ENCODE results near the gene RAMACL. TPM values are rescaled to one million over a fixed set of nuclear protein-coding genes. Genes with fewer than 3 reads are reported as not detected.
A peak's percentile ranks its signal among the peaks of the same experiment; 100 is the strongest.

Gene RAMACL
- total and polyA plus RNA-seq, 2 of the 4 experiments (the other 2 are of a cell fraction): 0.46 to 0.90 TPM

DNA sequence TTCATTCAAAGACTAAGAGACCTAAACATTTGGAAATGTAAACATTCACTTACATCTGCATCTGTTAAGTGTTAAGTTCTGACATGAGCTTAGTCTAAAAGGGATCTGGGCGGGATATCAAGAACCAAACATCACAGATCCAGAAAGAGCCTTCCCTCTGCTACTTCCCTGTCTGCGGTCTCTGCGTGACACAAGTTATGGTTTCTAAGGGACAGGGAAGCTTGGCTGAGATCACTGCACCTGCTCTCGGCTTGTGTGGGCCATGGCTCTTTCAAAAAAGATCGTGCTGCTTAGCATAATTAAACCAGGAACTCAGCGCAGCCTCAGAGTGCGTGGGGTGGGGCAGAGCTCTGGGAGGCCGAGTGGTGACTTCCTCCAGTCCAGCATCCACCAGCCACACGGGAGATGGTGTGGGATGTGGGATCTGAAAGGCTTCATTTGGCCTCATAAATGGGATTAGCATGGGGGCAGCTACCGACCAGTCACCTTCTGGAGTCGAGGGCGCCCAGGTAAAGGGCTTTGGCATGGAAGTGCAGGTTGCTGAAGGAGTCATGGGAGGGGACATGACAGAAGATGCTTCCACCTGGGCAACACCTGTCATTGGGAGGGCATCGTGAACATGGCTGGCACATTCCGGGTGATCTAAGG is 16.7 kb upstream of the RAMACL start:
- H3K9me1 ChIP-seq (ENCODE audit: insufficient read depth, low read length): peaks cover 27% of the 10 kb centered on the region
- ChIA-PET POLR2A (ENCODE audit: unreplicated experiment) (no interaction called here), CTCF (no interaction called here)
- H3K79me1 ChIP-seq (ENCODE audit: low read depth in 1 of 2, low read length in 2 of 2): peaks cover 52 to 69% of the 10 kb centered on the region in 2 experiments
- no peak overlapping the region for H3K27ac ChIP-seq (ENCODE audit: insufficient read depth, low read length)
- peak overlapping the region; percentile 33; the same call in 1 of the 2 replicates for H4K91ac ChIP-seq (ENCODE audit: insufficient read depth, low read depth, low read length)
- intact Hi-C loops (cut with micrococcal nuclease) (no loop called here), in situ Hi-C loops (cut with MboI; ENCODE audit: low sequenced_read_pairs) (no loop called here), dilution Hi-C loops (cut with HindIII; ENCODE audit: low sequenced_read_pairs, unreplicated experiment) (no loop called here)
- peak overlapping the region; percentile 36; the same call in 1 of the 2 replicates for H2AK5ac ChIP-seq (ENCODE audit: low read depth, low read length)
- H2BK15ac ChIP-seq (ENCODE audit: low read depth, low read length): no peak overlapping the region
- peaks cover 8% of the 10 kb centered on the region; the same call in 1 of the 2 replicates for H3K36me3 ChIP-seq (ENCODE audit: control insufficient read depth, insufficient read depth, low read length)
- no peak overlapping the region for H3K4me2 ChIP-seq (ENCODE audit: low read depth, low read length)
- no peak overlapping the region; the same call in 1 of the 2 replicates for H4K5ac ChIP-seq (ENCODE audit: low read depth, low read length)
- no peaks in the 10 kb centered on the region for H3K27me3 ChIP-seq (ENCODE audit: control insufficient read depth, insufficient read depth, low read length)
- no peak overlapping the region for H2BK20ac ChIP-seq (ENCODE audit: low read depth, low read length)
- no peak overlapping the region for H3K23ac ChIP-seq (ENCODE audit: low read depth, low read length)
- no peak overlapping the region for H3K9ac ChIP-seq (ENCODE audit: low read depth, low read length)
- H2BK5ac ChIP-seq (ENCODE audit: low read depth, low read length, poor library complexity, severe bottlenecking): no peak overlapping the region
- peak overlapping the region; percentile 39 for H3K4ac ChIP-seq (ENCODE audit: low read depth, low read length)
- TF ChIP-seq MXI1 (IDR thresholded peaks at IDR 0.05; ENCODE audit: borderline replicate concordance, low read depth, low read length) (no peak), RFX5 (IDR thresholded peaks at IDR 0.05; ENCODE audit: low read depth, low read length) (no peak), FOS (IDR thresholded peaks at IDR 0.05; ENCODE audit: low read depth, low read length) (no peak), RAD21 (IDR thresholded peaks at IDR 0.05; ENCODE audit: low read length) (no peak), CHD1 (IDR thresholded peaks at IDR 0.05; ENCODE audit: low read depth, low read length) (no peak), POLR2A (IDR thresholded peaks at IDR 0.05; ENCODE audit: low read depth, low read length) (no peak), NFE2L2 (IDR thresholded peaks at IDR 0.05; ENCODE audit: low read depth, low read length) (no peak), RCOR1 (IDR thresholded peaks at IDR 0.05; ENCODE audit: insufficient replicate concordance, low read length) (no peak), SMC3 (IDR thresholded peaks at IDR 0.05; ENCODE audit: low read depth, low read length) (no peak), MAZ (IDR thresholded peaks at IDR 0.05; ENCODE audit: borderline replicate concordance, low read depth, low read length) (no peak), MAFK (IDR thresholded peaks at IDR 0.05; ENCODE audit: low read depth, low read length) (no peak), CEBPB (IDR thresholded peaks at IDR 0.05; ENCODE audit: low read depth, low read length) (no peak), BHLHE40 (IDR thresholded peaks at IDR 0.05; ENCODE audit: low read depth, low read length) (no peak)
- TF ChIP-seq, protein P1, sequence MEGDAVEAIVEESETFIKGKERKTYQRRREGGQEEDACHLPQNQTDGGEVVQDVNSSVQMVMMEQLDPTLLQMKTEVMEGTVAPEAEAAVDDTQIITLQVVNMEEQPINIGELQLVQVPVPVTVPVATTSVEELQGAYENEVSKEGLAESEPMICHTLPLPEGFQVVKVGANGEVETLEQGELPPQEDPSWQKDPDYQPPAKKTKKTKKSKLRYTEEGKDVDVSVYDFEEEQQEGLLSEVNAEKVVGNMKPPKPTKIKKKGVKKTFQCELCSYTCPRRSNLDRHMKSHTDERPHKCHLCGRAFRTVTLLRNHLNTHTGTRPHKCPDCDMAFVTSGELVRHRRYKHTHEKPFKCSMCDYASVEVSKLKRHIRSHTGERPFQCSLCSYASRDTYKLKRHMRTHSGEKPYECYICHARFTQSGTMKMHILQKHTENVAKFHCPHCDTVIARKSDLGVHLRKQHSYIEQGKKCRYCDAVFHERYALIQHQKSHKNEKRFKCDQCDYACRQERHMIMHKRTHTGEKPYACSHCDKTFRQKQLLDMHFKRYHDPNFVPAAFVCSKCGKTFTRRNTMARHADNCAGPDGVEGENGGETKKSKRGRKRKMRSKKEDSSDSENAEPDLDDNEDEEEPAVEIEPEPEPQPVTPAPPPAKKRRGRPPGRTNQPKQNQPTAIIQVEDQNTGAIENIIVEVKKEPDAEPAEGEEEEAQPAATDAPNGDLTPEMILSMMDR (conservative IDR thresholded peaks at IDR 0.05; ENCODE audit: low read depth, low read length): no peak
- TF ChIP-seq, protein P2, sequence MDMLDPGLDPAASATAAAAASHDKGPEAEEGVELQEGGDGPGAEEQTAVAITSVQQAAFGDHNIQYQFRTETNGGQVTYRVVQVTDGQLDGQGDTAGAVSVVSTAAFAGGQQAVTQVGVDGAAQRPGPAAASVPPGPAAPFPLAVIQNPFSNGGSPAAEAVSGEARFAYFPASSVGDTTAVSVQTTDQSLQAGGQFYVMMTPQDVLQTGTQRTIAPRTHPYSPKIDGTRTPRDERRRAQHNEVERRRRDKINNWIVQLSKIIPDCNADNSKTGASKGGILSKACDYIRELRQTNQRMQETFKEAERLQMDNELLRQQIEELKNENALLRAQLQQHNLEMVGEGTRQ (IDR thresholded peaks at IDR 0.05; ENCODE audit: low read depth, low read length): no peak
- TF ChIP-seq, protein P3, sequence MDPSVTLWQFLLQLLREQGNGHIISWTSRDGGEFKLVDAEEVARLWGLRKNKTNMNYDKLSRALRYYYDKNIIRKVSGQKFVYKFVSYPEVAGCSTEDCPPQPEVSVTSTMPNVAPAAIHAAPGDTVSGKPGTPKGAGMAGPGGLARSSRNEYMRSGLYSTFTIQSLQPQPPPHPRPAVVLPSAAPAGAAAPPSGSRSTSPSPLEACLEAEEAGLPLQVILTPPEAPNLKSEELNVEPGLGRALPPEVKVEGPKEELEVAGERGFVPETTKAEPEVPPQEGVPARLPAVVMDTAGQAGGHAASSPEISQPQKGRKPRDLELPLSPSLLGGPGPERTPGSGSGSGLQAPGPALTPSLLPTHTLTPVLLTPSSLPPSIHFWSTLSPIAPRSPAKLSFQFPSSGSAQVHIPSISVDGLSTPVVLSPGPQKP (IDR thresholded peaks at IDR 0.05; ENCODE audit: borderline replicate concordance, low read depth, low read length): no peak
- H3K18ac ChIP-seq (ENCODE audit: low read depth, low read length): peak overlapping the region; percentile 46; the same call in 1 of the 2 replicates
- H4K20me1 ChIP-seq (ENCODE audit: insufficient read depth, low read length): no peaks in the 10 kb centered on the region
- no peak overlapping the region for H4K8ac ChIP-seq (ENCODE audit: low read depth in 2 of 2, low read length in 2 of 2)
- no peak overlapping the region for H3K56ac ChIP-seq (ENCODE audit: extremely low read depth, insufficient read depth, low read length)
- no TSS peak for BruUV-seq (replicated peaks)
- no peak overlapping the region for H2BK120ac ChIP-seq (ENCODE audit: low read depth, low read length)
- 100% methylated on average over 4 of the region's 14 CpGs; no CpG with 5 or more reads in 1 of the 2 experiments for WGBS, 2 experiments (ENCODE audit: extremely low coverage in 2 of 2, insufficient read length in 1 of 2)
- DNase-seq: no peak
- peak overlapping the region; percentile 57 for H2AK9ac ChIP-seq (replicated peaks; ENCODE audit: low read depth, low read length, poor library complexity)
- H2AFZ ChIP-seq (replicated peaks; ENCODE audit: low read length, poor library complexity): no peak overlapping the region
- H3K14ac ChIP-seq (replicated peaks; ENCODE audit: low read depth, low read length): no peak overlapping the region
- H3K4me3 ChIP-seq (ENCODE audit: insufficient read depth, low read depth, low read length): no peak overlapping the region
- no peak for ATAC-seq (ENCODE audit: low read depth)
- H3K9me3 ChIP-seq (ENCODE audit: control insufficient read depth, insufficient read depth, low read length): no peaks in the 10 kb centered on the region
- H3K4me1 ChIP-seq (ENCODE audit: control insufficient read depth, insufficient read depth, low read length): peaks cover 26% of the 10 kb centered on the region

Data from IMR-90 (cell line).